Measurements from ENCODE around the gene PIGX. TPM values are rescaled to one million over a fixed set of nuclear protein-coding genes. Genes with fewer than 3 reads are reported as not detected.
"Not testable (repeated sequence)": the region's sequence is repeated elsewhere in the genome, so short reads cannot be mapped to it uniquely, and the experiment has no call there.

Gene PIGX
- total RNA-seq, 1 donor from 2014 or later, result 61.6 TPM

GRCh38 chr3:196699749-196700148 is 12.4 kb upstream of the PIGX start:
- intact Hi-C loops (cut with micrococcal nuclease), result no loop called here

GRCh38 chr3:196700801-196701200 is 11.4 kb upstream of the PIGX start:
- intact Hi-C loops (cut with micrococcal nuclease), result no loop called here

GRCh38 chr3:196706327-196706726 is 5.8 kb upstream of the PIGX start:
- intact Hi-C loops (cut with micrococcal nuclease), result no loop called here

GRCh38 chr3:196706731-196707130 is 5.4 kb upstream of the PIGX start:
- intact Hi-C loops (cut with micrococcal nuclease), result no loop called here

- intact Hi-C loops (cut with micrococcal nuclease), result no loop called here
These were observed 4.6 kb upstream of the PIGX start for GRCh38 chr3:196707566-196707965.

GRCh38 chr3:196708467-196708866 is 3.7 kb upstream of the PIGX start:
- intact Hi-C loops (cut with micrococcal nuclease), result no loop called here

GRCh38 chr3:196712514-196713413 is 587 bp downstream of the PIGX start:
- intact Hi-C loops (cut with micrococcal nuclease), result loop anchor here (1.0 to 10.0 kb wide), 5 partner anchors 28 to 278 kb away; partner anchors contain the start of genes FBXO45, NCBP2, SENP5 and UBXN7

GRCh38 chr3:196717162-196717561 is 5.0 kb downstream of the PIGX start:
- intact Hi-C loops (cut with micrococcal nuclease), result loop anchor here (10.0 kb wide), 1 partner anchor 282 kb away; the partner anchor contains the start of gene UBXN7

GRCh38 chr3:196721097-196721496 is 8.9 kb downstream of the PIGX start:
- intact Hi-C loops (cut with micrococcal nuclease), result no loop called here

- intact Hi-C loops (cut with micrococcal nuclease), result no loop called here
These were observed 14.9 kb downstream of the PIGX start for GRCh38 chr3:196726788-196727675.

- intact Hi-C loops (cut with micrococcal nuclease), result loop anchor here (5.0 kb wide), 1 partner anchor 303 kb away; the partner anchor contains the start of gene UBXN7
These were observed 23.6 kb downstream of the PIGX start for GRCh38 chr3:196735751-196736150.

- intact Hi-C loops (cut with micrococcal nuclease), result loop anchor here (5.0 kb wide), 1 partner anchor 305 kb away; the partner anchor contains the start of gene UBXN7
These were observed 24.6 kb downstream of the PIGX start for GRCh38 chr3:196736670-196737374.

- intact Hi-C loops (cut with micrococcal nuclease), result loop anchor here (5.0 kb wide), 1 partner anchor 305 kb away; the partner anchor contains the start of gene UBXN7
These were observed 25.5 kb downstream of the PIGX start for GRCh38 chr3:196737655-196738054.

- intact Hi-C loops (cut with micrococcal nuclease), result loop anchor here (1.0 to 5.0 kb wide), 7 partner anchors 28 to 308 kb away; partner anchors contain the start of genes CEP19, FBXO45, NCBP2 and PIGX
These were observed 27.7 kb downstream of the PIGX start, which contains the start of gene PAK2 for GRCh38 chr3:196739671-196740480. Gene PAK2, plus strand, starts transcription at chr3:196739857. Its CDS starts 42,790 bp downstream, at chr3:196782647.

GRCh38 chr3:196740481-196741248 is 28.5 kb downstream of the PIGX start:
- intact Hi-C loops (cut with micrococcal nuclease), result loop anchor here (1.0 to 2.0 kb wide), 3 partner anchors 28 to 228 kb away; partner anchors contain the start of genes CEP19, PIGX and PIGZ

GRCh38 chr3:196741249-196741889 is 29.2 kb downstream of the PIGX start:
- intact Hi-C loops (cut with micrococcal nuclease), result loop anchor here (2.0 kb wide), 2 partner anchors 109 to 227 kb away; partner anchors contain the start of gene PIGZ

- intact Hi-C loops (cut with micrococcal nuclease), result not testable (repeated sequence)
These were observed 31.4 kb downstream of the PIGX start for GRCh38 chr3:196743569-196743968.

GRCh38 chr3:196749125-196749524 is 36.9 kb downstream of the PIGX start:
- intact Hi-C loops (cut with micrococcal nuclease), result no loop called here

Measured in T-helper 2 cell treated with Interferon-gamma antibody and Interleukin-4, amounts not matched to agents 100 ng/mL and 5 ng/mL, for 36 hours (primary cell).